ENCODE data around the gene ASTL.
A peak's percentile ranks its signal among the peaks of the same experiment; 100 is the strongest.
"Not testable (repeated sequence)": the region's sequence is repeated elsewhere in the genome, so short reads cannot be mapped to it uniquely, and the experiment has no call there.

ASTL gene

GRCh38 chr2:96138179-96139145, at the start of gene ASTL:
Gene ASTL, minus strand, starts transcription at chr2:96138502. Its CDS starts 66 bp downstream, at chr2:96138436.
- peak in 2 of 3 experiments; percentile 26 to 36 for DNase-seq (ENCODE audit: low read depth in 2 of 3, low spot score in 2 of 3)

GRCh38 chr2:96186562-96186961, 48.3 kb upstream of the ASTL start:
- no peak for DNase-seq (ENCODE audit: low read depth in 2 of 3, low spot score in 2 of 3)

GRCh38 chr2:96185516-96185915, 47.2 kb upstream of the ASTL start:
- no peak for DNase-seq (ENCODE audit: low read depth in 2 of 3, low spot score in 2 of 3)

GRCh38 chr2:96184989-96185388, 46.7 kb upstream of the ASTL start:
- no peak for DNase-seq (ENCODE audit: low read depth in 2 of 3, low spot score in 2 of 3)

- no peak for DNase-seq (ENCODE audit: low read depth in 2 of 3, low spot score in 2 of 3)
Observed at GRCh38 chr2:96184188-96184587, 45.9 kb upstream of the ASTL start.

- no peak for DNase-seq (ENCODE audit: low read depth in 2 of 3, low spot score in 2 of 3)
Observed at GRCh38 chr2:96181529-96181928, 43.2 kb upstream of the ASTL start.

- no peak for DNase-seq (ENCODE audit: low read depth in 2 of 3, low spot score in 2 of 3)
Observed at GRCh38 chr2:96180521-96180920, 42.2 kb upstream of the ASTL start.

- DNase-seq (ENCODE audit: low read depth in 2 of 3, low spot score in 2 of 3) = no peak
Observed at GRCh38 chr2:96180002-96180401, 41.7 kb upstream of the ASTL start.

- no peak for DNase-seq (ENCODE audit: low read depth in 2 of 3, low spot score in 2 of 3)
Observed at GRCh38 chr2:96176661-96177060, 38.4 kb upstream of the ASTL start.

GRCh38 chr2:96175951-96176350, 37.6 kb upstream of the ASTL start:
- no peak for DNase-seq (ENCODE audit: low read depth in 2 of 3, low spot score in 2 of 3)

- peak; percentile 68 to 75 (median 69) for DNase-seq (ENCODE audit: low read depth in 2 of 3, low spot score in 2 of 3)
Observed at GRCh38 chr2:96174251-96175144, 36.2 kb upstream of the ASTL start.

GRCh38 chr2:96171831-96172230, 33.5 kb upstream of the ASTL start:
- DNase-seq (ENCODE audit: low read depth in 2 of 3, low spot score in 2 of 3) = no peak

- DNase-seq (ENCODE audit: low read depth in 2 of 3, low spot score in 2 of 3) = no peak
Observed at GRCh38 chr2:96170626-96171025, 32.3 kb upstream of the ASTL start.

GRCh38 chr2:96169868-96170507, 31.7 kb upstream of the ASTL start:
- DNase-seq (ENCODE audit: low read depth in 2 of 3, low spot score in 2 of 3) = no peak

GRCh38 chr2:96167407-96168013, 29.2 kb upstream of the ASTL start:
- no peak for DNase-seq (ENCODE audit: low read depth in 2 of 3, low spot score in 2 of 3)

GRCh38 chr2:96164459-96165184, 26.3 kb upstream of the ASTL start:
- peak in 2 of 3 experiments; percentile 54 to 64 for DNase-seq (ENCODE audit: low read depth in 2 of 3, low spot score in 2 of 3)

GRCh38 chr2:96163768-96164429, 25.6 kb upstream of the ASTL start:
- DNase-seq (ENCODE audit: low read depth in 2 of 3, low spot score in 2 of 3) = peak; percentile 71 to 90 (median 81)

GRCh38 chr2:96163415-96163767, 25.1 kb upstream of the ASTL start:
- peak in 1 of 3 experiments; percentile 29 for DNase-seq (ENCODE audit: low read depth in 2 of 3, low spot score in 2 of 3)

GRCh38 chr2:96161898-96162297, 23.6 kb upstream of the ASTL start:
- no peak for DNase-seq (ENCODE audit: low read depth in 2 of 3, low spot score in 2 of 3)

- DNase-seq (ENCODE audit: low read depth in 2 of 3, low spot score in 2 of 3) = not testable (repeated sequence)
Observed at GRCh38 chr2:96160366-96160765, 22.1 kb upstream of the ASTL start.
